IMR-90 (cell line): ENCODE results near the gene MYO9A.

ENCODE experiments used
- CTCF ChIP-seq: conservative IDR thresholded peaks from 2 replicates; pipeline ENCODE4 v1.5.1; 2012; ENCODE audit warnings: mild to moderate bottlenecking, low read depth, low read length, improper control_type of control experiment
- ELK1 ChIP-seq: fragments of 150-350 bp; IDR thresholded peaks from 2 replicates; pipeline ENCODE4 v1.6.1; 2016; ENCODE audit warnings: low read depth, mild to moderate bottlenecking, low read length, moderate library complexity, borderline replicate concordance
- FOS ChIP-seq: fragments of 150-350 bp; IDR thresholded peaks from 2 replicates; pipeline ENCODE4 v1.6.1; 2016; ENCODE audit warnings: low read depth, low read length
- POLR2A ChIP-seq: IDR thresholded peaks from 2 replicates; pipeline ENCODE4 v1.6.1; 2012; ENCODE audit warnings: mild to moderate bottlenecking, low read depth, low read length
- RFX5 ChIP-seq: IDR thresholded peaks from 2 replicates; pipeline ENCODE4 v1.8.0; 2012; ENCODE audit warnings: low read depth, mild to moderate bottlenecking, low read length, moderate library complexity
- SMC3 ChIP-seq: fragments of 150-350 bp; IDR thresholded peaks from 2 replicates; pipeline ENCODE4 v1.6.1; 2016; ENCODE audit warnings: low read depth, mild to moderate bottlenecking, antibody characterized with exemption, low read length, moderate library complexity

- TF ChIP-seq SMC3 = no peak
- no peak for TF ChIP-seq CTCF
- no peak for TF ChIP-seq POLR2A
- no peak for TF ChIP-seq RFX5
- TF ChIP-seq FOS = no peak
- TF ChIP-seq ELK1 = no peak
These were observed 342.1 kb downstream of the MYO9A start for GRCh38 chr15:71775856-71776255.
